ENCODE results near the gene CUL5.

The CUL5 gene

DNA sequence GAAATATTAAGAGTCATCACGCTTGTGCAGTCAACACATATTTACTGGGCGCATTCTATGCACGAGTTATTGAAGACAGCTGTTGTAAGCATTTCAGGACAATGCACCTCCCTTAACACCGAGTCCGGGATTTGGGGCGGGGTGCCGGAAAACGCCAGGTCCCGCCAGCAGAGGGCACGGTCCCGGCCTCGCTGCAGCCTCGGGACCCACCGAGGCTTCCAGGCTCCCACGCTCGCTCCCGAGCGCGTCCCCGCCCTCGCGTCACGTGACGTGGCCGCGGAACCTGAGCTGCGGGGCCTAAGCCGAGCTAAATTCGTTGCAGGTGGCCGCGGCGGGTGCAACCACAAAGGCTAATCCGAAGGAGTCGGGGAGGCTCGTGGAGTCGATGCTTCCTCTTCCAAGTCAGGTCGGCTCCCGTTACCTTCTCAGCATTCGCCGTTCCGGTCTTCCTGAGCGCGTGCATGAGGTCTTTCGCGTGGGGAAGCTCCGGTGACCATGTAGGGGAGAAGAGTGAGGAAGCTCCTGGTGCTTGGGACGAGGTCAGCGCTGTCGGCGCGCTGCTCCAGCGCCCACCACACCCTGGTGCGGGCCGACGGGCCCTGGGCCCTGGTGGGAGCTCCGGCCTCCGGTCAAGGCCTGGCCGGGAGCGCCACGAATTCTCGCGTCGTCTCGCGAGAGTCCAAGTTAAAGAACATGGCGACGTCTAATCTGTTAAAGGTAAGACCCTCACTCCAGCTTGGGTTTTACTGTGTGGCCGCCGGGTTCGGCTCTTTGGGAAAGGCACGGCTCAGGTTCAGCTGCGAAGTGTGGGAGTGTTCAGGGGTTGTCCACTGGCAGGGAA, at the start of gene CUL5:
Gene CUL5 (plus strand): TSS at position 243 of the 841 bp plus-strand sequence. CDS start 451 bp downstream, at position 694.
- peak; percentile 87 for DNase-seq

DNA sequence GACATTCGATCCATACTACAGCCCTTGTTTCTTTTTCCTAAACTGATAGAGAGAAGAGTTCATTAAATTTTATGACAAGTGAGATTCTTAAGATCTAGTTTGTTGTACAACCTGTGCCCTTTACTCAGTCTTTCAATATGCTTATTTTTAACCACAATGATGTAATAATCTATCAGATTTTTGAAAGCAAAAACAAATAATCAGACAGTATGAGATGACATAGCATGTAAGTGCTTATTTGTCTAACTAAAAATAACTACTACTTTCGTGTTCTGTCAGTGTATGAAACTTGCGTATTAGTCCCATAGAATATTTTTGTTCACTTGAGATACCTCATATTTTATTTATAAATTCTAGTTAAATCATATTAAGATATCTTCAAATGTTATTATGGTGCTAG, 47.2 kb upstream of the CUL5 start:
- no peak for DNase-seq

DNA sequence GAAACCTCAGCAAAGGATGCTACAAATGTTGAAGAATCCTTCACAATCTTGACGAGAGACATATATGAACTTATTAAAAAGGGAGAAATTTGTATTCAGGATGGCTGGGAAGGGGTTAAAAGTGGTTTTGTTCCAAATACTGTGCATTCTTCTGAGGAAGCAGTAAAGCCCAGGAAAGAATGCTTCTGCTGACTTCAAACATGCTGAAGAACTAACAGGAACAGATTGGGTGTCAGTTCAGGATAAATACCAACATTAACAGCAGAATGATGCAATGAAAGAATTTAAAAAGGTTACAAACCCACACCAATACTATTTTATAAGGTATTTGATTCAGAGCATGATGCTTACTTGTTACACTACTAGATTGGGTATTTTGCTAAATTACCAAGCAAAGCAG, 46.5 kb upstream of the CUL5 start:
- DNase-seq, result no peak

DNA sequence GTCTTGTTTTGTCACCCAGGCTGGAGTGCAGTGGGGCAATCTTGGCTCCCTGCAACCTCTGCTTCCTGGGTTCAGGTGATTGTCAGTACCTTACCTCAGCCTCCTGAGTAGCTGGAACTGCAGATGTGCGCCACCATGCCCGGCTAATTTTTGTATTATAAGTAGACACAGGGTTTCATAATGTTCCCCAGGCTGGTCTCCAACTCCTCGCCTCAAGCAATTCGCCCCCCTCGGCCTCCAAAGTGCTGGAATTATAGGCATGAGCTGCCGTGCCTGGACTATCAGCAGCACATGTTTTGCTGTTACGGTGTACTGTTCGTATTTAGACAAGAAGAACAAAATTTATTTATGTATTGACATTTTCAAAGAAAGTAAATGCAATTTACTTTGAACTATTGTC, 45.6 kb upstream of the CUL5 start:
- DNase-seq, result no peak

DNA sequence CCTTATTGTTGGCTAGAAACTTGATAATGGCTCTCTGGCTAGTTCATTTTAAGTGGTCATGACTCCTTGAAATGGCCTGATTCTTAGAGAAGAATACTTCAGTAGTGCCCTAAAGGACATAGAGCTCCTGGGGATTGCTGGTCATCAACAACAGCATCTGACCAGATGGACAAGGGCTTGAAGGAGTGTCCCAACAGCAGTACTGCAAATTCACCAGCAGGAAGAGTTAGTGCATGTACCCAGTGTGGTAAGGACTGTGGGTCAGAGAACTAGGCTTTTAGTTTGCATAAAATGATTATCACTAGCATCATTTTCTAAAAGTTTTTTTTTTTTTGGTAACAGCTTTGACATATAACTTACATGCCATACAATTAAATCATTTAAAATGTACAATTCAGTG, 39.5 kb upstream of the CUL5 start:
- no peak for DNase-seq

DNA sequence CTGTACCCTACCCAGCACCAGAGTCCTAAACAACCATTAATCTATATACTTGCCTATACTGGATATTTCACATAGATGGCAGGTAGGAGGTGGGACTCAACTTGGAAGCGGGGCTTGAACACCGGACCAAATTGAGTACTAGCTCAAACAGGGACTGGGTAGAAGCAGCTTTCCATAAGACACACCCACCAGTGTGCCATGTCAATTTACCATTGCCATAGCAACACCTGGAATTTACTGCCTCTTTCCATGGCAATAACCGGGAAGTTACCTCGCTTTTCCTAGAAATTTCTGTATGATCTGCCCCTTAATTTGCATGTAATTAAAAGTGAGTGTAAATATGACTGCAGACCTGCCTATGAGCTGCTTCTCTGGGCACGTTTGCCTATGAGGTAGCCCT, 38.6 kb upstream of the CUL5 start:
- DNase-seq, result no peak

DNA sequence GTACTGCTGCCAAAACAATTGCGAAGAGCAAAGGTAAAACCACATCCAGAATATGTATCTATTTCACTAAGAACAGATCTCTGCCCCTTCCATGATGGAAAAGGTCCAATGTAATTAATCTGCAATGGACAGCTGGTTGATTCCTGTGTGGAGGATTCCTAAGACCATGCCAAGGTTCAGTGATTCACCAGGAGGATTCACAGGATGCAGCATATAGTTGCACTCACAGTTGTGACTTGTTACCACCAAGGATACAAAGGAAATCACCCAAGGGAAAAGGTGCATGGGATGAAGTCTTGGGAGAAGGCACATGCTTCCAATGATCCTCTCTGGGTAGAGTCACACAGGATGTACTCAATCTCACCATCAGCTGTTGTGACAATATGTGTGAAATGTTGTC, 35.1 kb upstream of the CUL5 start:
- no peak for DNase-seq

DNA sequence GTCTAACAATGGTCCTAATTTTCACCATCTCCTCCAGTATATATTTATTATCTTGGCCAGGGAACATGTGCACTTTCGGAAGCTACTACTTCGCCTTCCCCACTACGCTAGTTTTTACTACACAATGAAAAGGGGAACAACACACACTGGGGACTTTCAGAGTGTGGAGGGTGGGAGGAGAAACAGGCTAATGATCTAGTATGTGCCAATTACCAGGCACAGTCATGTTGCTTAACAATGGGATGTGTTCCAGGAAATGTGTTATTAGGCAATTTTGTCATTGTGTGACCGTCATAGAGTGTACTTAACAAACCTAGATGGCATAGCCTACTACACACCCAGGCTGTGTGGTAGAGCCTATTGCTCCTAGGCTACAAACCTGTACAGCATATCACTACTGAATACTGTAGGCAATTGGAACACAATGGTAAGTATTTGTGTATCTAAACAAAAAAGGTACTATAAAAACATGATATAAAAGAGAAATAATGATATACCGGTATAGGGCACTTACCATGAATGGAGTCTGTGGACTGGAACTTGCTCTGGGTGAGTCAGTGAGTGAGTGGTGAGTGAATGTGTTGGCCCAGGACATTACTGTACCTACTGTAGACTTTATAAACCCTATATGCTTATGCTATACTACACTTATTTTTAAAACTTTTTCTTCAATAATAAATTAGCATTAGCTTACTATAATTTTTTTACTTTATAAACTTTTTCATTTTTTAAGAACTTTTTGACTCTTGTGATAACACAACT, 20.1 kb upstream of the CUL5 start:
- no peak for DNase-seq

DNA sequence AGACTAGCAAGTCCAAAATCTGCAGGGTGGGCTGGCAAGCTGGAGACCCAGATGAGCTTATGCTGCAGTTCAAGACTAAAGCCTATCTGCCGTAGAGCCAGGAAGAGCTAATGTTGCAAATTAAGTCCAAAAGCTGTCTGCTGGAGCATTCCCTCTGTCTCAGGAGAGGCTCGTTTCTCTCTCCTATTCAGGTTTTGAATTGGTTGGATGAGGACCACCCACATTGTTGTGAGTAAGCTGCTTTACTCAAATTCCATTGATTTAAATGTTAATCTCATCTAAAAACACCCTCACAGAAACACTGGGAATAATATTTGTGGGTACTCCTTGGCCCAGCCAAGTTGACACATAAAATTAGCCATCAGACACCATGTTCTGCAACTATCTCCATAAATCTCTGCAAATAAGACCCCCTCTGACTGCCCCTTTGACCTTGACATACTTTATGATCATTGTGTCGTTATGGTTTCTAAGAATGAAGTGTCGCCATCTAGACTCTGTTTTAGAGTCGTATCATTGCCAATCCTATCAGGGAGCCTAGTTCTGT, 16.8 kb upstream of the CUL5 start:
- DNase-seq, result no peak

DNA sequence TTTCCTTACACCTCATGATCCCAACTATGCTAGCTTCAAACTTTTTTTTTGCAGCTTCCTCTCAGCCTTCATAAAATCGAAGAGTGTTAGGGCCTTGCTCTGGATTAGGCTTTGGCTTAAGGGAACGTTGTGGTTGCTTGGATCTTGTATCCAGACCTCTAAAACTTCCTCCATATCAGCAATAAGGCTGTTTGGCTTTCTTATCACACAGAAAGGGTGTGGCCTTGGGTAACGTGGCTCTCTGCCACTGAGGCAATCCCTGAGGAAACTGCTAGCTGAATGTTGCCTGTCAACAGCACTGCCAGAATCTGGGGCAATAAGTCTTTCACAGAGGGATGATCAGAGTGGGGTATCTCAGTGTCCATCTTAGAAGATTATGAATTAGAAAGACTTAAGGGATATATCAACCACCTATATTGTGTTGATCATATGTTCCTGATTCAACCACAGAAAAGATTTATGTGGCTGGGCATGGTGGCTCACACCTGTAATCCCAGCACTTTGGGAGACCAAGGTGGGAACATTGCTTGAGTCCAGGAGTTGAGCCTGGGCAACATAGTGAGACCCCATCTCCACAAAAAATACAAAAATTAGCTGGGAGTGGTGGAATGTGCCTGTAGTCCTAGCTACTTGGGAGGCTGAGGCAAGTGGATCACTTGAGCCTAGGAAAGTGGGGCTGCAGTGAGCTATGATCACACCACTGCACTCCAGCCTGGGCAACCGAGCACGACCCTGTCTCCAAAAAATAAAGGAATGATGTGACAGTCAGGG, 12.5 kb upstream of the CUL5 start:
- no peak for DNase-seq

DNA sequence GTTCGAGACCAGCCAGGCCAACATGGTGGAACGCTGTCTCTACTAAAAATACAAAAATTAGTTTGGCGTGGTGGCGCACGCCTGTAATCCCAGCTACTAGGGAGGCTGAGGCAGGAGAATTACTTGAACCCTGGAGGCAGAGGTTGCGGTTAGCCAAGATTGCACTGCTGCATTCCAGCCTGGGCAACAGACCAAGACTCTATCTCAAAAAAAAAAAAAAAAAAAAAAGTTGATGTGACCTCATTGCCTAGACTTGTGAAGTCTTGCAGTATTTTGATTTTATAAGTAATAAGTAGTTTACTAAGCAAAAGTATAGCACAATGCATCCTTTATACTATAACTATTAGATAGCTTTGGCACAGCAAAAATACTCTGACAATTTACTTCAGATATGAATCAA, 9.9 kb upstream of the CUL5 start:
- no peak for DNase-seq

DNA sequence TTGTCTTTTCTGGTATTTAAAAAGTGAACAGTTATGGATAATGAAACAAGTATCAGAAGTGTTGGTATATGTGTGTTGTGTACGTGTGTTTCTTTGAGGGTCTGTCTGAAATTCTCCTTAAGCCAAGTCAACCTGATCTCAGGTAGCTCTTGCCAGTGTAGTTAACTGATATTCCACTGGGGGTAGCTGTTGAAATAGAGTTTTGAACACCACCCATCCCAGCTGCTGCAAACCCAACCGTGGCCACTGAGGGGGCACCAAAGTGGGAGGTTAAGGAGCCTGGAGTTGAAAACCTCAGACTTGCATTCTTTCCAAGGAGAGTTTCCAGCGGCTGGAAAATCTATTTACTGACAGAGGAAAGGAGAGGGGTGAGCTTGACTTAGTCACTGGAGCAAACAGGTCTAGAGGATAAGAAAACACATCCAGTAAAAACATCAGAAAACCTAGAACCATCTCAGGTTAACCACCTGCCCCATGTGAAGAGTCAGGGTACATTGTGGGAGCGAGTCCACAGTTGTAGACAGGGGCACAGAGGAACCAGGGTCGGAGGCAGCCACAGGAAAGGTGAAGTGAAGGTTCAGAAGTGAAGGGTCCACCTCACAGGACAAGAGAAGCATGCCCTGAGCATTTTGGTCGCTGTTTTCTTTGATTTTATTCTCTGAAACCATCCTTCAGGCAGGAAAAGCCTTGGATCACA, 8.8 kb upstream of the CUL5 start:
- DNase-seq, result peak; percentile 18

DNA sequence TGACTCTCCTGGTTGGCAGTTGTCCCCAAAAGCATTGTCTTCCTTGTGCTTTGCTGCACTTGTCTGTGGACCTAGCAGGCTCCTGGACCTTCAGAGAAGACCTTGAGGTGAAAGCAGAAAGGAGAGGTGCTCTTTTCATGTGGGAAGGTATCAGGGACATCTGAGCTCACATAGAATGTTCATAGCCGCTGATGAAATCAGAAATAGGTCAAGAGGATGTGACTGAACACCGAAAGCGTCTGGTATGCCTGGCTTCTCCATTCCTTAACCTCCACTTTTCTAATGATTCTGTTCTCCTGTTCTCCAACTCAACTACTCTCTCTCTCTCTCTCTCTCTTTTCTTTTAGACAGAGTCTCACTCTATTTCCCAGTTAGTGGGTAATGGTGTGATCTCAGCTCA, 6.2 kb upstream of the CUL5 start:
- no peak for DNase-seq

DNA sequence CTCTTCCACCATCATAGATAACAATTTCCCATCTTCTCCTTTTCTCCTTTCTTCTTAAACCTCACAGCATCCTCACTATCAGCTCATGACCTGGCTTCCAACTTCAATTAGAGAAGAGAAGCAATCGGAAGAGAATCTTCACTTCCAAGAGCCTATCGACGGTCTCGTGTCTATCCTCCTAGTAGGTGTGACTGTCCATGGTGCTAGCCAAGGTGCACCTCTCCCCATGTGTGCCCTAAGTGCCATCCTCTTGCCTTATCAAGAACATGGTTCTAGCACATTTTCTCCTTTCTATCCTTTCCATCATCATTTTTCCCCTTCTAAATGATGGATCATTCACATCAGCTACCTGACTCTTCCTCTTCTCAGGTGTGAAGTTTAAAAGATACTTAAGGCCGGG, 5.1 kb upstream of the CUL5 start:
- no peak for DNase-seq

DNA sequence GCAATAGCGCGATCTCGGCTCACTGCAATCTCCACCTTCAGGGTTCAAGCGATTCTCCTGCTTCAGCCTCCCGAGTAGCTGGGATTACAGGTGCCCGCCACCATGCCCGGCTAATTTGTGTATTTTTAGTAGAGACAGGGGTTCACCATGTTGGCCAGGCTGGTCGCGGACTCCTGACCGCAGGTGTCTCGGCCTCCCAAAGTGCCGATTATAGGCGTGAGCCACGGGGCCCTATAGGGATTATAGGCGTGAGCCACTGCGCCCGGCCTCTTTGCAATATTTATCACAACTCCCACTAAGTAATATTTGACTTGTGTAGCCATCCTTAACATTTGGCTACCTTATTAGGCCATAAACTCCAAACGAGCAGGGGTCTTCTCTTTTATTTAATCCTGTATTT, 879 bp upstream of the CUL5 start:
- DNase-seq, result no peak

DNA sequence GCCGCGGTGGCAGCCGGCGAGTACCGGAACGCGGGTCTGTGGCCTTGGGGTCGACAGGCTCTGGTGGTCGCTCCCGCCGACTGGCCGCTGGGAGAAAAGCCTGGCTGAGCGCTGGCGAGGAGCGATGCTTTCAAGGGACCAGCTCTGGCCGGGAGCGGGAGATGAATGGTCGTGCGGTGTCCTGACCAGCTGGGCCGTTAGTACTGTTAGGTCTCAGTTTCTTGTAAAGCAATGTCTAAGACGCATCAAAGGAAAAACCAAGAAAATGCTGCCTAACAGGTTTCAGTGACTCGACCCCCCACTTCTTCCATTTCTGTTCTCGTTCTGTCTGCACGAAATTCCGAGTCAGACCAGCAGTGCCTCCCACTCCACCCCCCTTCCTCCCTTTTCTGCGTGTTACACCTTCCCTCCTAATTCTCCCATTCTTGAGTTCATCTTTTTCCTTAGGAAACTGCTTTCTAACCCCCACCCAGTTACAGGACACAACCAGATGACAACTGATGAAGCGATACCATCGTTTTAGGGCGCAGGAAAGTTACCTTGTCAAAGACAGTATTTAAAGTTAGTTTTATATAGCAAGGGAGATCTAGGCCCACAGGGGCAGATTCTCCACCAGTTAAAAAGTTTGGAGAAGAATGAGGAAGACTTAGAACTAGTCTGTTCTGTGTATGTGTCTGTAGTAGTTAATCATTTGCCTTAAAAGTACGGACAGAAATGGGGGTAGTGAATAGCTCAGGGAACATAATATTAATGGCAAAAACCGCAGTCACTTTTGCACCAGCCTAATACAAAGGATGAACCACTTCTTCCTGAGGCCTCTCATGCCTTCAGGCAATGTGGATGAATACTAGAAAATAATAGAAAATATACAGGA, 1.0 kb downstream of the CUL5 start:
- DNase-seq, result no peak

DNA sequence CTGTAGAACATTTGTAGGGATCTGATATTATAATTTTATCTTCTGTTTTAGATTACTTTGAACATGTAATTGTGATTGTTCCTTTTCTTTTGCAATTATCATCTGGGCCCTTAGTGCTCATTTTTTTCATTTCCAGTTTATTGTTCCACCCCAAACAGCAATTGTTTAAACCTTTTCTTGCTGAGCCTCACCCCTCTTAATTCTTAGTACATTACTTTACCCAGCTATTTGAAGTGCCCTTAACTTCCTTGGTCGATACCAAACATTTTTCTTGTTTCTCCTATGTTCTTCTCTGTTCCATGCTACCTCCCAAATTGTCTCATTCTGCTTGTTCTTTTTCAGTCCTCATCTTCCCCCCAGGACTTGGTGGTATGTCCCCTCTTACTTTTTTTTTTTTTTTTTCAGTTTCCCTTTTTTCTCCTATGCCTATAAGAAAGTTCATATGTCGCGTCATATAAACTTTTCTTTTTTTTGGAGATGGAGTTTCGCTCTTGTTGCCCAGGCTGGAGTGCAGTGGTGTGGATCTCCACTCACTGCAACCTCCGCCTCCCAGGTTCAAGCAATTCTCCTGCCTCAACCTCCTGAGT, 3.5 kb downstream of the CUL5 start:
- no peak for DNase-seq

DNA sequence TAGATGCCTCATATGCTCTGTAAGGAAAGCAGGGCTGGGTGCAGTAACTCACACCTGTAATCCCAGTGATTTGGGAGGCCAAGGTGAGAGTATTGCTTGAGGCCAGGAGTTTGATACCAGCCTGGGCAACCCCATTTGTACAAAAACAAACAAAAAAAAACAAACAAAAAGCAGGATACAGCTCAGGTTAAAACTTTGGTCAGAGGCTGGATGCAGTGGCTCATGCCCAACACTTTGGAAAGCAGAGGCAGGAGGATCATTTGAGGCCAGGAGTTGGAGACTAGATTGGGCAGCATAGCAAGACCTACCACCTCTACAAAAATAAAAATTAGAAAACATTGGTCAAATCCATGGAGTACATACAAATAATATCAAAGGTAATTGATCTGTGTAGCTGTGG, 7.9 kb downstream of the CUL5 start:
- no peak for DNase-seq

DNA sequence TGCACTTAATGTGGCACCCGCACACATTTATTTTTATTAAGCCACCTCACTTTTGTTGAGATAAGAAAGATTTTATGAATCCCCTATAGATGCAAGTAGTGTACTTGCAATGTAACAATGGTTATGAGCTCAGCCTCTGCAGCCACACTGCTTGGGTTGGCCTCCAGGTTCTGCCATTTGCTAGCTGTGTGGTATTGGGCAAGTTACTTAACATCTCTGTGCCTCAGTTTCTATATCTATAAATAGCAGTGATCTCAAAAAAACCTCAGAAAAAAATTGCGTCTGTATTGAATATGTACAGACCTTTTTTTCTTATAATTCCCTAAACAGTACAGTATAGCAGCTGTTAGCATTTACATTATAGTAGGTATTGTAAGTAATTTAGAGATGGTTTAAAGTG, 10.0 kb downstream of the CUL5 start:
- no peak for DNase-seq

DNA sequence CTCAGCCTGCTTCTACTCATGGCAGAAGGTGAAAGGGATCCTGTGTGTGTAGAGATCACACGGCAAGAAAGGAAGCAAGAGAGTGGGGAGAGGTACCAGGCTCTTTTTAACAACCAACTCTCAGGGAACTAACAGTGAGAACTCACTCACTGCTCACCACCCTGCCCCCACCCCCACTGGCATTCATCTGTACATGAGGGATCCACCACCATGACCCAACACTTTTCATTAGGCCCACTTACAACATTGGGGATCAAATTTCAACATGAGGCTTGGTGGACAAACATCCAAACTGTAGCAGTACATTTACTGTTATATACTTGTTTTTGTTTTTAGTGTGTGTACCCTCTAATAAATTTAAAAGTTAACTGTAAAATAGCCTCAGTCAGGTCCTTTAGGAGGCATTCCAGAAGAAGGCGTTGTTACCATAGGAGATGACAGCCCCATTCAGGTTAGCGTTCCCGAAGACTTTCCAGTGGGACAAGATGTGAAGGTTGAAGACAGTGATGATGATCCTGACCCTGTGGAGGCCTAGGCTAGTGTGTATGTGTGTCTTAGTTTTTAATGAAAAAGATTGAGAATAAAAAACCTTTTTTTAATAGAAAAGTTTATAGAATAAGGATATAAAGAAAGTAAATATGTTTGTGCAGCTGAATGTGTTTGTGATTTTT, 11.3 kb downstream of the CUL5 start:
- DNase-seq, result no peak

Data from activated gamma-delta T cell treated with Interleukin-2 at 50 U/mL for 16 hours (primary cell).